NCI-H128 (cell line): ENCODE measurements around the gene BCL7B.
"Not testable (repeated sequence)": the region's sequence is repeated elsewhere in the genome, so short reads cannot be mapped to it uniquely, and the experiment has no call there.

Experiments used
- DNase-seq: peaks from one replicate; lab custom pipeline; 2025; ENCODE audit not compliant: unreplicated experiment; lab: John Stamatoyannopoulos, UW

The BCL7B gene

DNA sequence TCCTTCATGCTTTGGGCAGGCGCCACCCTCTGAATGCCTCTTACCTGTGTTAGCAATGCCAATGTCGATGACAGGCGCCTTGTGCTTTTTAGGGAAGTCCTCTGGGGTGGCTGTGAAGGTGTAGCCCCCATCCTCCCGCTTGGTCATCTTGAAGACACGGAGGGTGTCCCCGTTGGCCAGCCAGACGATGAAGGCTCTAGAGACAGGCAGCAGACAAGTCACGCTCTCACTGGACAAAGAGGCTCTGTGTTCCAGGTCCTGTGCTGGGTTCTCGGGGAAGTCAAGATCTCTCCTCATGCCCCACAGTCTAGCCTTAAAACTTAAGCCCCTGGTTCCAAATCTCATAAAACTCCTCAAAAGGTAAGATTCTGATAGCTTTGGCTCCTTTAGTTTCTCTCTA is 15.8 kb upstream of the BCL7B start:
- DNase-seq: no peak

DNA sequence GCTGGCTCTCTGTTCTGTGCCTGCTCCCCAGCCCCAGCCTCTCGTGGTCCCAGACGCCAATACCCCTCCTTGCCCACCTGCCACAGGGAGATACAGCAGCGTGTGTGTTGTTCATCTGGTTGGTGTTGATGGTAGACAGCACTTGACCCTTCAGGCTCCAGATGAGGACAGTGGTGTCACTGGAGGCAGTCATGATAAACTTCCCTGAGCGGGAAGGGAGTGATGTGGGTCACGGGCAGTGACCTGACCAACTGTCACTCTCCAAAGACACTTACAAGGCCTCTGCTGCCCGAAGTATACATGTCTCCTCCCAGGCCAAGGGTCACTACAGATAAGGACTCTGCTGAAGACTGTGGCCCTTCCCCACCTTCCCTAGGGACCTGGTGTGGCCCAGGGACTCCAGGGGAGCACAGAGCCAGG is 15.3 kb upstream of the BCL7B start:
- no peak for DNase-seq

DNA sequence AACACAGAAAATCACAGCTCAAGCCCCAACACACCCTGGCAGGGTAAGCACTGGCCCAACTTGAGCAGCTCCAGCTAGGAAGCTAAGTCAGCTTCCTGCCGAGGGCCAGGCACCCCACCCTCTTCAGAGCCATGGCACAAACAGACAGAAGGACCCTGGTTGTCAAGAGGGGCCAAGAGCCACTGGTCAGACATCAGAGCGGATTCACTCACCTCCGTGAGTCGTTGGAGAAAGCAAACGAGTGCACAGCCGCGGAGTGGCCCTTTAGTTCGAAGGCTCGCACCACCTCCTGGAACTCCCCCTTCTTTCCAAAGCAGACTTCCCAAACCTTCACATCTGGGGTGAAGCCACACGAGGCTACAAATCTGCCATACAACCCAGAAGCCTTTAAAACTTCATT is 13.5 kb upstream of the BCL7B start:
- DNase-seq: no peak

DNA sequence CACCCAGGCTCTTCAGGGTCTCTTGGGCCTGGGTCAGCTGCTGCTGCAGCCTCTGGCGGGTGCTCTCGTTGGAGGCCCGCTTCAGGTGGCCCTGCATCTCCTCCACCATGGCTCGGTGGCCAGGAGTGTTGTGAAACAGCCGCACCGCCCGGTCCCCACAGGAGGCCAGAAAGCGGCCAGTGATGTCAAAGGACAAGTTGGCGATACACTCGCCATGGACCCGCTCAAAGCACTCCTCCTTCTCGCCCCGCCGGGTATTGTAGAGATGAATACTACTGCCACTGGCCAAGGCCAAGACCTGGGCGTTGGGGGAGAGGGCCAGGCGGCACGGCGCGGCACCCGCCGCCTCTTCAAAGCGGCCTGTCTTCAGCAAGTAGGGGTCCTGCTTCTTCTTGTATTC is 13.0 kb upstream of the BCL7B start:
- DNase-seq: no peak

DNA sequence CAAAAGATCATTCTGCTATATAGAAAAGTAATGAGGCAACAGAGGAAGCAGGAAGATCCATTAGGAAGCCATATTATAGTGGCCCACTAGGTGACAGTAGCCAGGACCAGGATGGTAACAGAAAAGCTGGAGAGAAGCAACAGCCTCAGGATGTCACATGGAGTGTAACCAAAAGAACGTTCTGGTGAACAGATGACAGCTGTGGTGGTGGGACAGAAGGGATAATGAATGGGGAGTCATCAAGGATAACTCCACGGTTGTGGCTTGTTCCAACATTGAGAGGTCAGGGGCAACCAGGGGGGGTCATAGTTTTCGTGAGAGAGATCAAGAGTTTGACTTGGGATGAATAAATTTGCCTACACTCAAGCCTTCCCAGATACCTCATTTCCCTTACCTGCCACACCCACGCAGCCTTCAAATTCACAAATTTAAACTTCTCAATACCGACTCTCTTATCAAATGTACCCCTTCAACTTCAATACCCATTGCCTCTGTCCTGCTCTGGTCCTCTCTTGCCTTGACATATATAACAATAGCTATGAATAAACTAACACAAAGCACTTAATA is 11.6 kb upstream of the BCL7B start:
- DNase-seq: no peak

DNA sequence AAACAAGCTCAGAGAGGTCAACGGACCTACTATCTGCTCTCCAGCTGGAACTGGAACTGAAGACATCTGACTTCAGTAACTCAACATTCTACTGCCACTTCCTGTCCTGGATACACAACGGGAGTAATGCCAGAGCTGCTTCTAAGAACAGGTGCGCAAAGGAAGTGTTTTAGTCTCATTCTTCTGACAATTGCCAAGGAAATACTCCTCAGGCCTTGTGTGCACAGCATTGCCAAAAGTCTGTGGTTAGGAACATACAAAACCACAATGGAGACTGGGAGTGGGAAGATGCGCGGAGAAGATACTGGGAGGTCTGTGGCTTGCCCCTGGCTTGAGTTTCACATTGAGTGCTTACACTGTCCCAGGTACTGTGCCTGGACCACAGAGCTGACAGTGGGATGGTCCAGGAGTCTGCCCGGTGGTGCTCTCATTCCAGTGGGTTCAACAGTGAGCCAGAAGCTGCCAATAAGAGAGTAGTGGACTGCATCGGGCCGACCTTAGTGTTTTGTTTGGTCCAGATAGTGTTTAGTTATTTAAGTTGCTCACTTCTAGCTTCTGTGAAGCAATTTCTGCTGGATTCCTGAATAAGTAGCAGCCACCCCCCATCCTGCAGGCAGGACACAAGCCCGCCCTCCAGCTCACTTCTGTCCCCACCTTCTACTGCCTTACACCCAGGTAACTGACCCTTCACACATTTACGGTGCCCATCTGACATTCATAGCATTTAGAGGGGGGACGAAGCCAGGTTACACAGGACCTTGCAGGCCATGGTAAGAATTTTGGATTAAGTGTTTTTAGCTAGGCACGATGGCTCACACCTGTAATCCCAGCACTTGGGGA is 10.6 kb upstream of the BCL7B start:
- no peak for DNase-seq

DNA sequence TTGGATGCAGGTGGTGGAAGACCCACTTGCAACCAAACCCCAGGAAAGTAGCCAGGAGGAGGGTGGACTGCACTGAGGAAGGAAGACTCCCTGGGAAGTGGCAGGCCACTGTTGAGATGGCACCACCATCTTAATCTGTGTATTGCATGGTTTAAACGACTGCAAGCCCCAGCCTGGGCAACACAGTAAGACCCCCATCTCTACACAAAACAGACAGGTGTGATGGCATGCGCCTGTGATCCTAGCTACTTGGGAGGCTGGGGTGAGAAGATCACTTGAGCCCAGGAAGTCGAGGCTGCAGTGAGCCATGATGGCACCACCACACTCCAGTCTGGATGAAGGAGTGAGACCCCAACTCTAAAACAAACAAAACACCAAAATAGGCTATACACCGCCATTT is 9.7 kb upstream of the BCL7B start:
- no peak for DNase-seq

DNA sequence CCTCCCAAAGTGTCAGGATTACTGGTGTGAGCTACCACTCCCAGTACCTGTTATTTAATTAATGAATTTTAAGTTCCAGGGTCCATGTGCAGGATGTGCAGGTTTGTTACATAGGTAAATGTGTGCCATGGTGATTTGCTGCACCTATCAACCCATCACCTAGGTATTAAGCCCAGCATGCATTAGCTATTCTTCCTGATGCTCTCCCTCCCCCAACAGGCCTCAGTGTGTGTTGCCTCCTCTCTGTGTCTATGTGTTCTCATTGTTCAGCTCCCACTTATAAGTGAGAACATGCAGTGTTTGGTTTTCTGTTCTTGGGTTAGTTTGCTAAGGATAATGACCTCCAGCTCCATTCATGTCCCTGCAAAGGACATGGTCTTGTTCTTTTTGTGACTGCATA is 8.9 kb upstream of the BCL7B start:
- not testable (repeated sequence) for DNase-seq

DNA sequence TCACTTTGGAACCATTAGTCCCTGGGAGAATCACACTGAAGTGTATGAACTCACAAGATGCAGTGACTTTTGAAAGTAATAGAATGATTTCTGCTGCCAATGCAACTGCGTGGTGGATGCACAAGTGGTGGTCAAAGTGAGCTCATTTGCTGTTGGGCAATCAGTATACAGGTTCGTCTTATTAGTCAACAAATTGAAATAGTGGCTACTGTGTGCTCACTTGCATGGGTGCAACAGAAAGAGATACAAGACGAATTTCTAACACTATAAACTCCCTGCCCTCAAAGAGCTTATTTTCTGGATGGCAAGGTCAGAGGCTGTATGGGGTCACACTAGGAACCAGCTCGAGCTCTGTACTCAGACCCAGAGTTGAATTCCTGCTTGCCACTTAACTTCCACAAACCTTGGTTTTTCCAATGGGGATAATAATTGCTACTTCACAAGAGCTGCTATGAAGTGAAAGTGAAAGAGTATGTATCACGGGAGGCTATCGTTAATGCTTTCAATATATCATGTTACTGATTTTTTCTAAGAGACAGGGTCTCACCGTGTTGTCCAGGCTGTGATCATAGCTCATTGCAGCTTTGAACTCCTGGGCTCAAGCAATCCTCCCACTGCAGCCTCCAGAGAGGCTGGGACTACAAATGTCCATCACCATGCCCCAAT is 8.3 kb upstream of the BCL7B start:
- no peak for DNase-seq

DNA sequence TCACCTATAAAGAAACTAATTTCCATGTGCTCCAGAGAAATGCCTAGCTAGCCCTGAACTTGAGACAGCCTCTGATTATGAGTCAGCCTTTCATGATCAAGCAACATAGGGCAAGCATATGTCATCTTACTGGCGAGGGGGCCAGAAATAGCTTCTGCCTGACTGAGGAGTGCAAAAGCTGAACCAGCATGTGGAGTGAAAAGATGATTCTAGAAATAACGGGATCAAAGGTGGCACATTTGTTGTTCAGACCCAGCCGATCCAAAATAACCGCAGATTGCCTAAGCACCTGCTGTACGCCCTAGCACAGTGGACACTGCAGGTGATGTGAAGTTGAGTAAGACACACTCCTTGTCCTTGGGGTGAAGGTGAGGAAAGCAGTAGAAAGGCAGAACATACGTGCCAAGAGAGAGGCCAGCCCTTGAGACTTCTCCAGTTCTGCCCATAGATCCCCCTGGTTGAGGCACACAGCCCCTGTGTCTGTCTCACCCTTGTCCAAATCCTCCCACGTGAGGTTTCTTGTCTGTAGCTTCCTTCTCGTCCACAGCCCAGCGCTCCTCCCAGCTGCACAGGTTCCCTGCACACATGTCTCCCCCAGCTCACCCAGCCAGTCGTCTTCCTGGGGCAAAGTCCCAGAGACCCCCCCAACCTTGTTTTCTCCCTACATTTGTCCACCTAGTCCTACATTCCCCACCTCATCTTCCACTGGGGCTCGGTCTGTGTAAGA is 2.8 kb upstream of the BCL7B start:
- no peak for DNase-seq

DNA sequence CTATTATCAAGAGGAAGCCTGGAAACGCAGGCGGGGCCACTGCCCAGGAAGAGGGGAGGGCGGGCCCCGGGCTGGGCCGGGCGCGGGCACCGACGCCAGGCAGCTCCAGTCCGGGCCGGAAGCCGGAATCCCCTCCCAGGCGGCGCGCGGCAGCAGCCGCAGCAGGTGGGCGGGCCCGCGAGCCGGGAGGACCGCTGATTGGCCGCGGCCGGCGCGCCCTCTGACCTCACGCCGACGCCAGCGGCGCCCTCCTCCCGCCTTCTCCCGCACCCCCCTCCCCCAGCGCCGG is 438 bp downstream of the BCL7B start:
- peak; percentile 79 for DNase-seq

DNA sequence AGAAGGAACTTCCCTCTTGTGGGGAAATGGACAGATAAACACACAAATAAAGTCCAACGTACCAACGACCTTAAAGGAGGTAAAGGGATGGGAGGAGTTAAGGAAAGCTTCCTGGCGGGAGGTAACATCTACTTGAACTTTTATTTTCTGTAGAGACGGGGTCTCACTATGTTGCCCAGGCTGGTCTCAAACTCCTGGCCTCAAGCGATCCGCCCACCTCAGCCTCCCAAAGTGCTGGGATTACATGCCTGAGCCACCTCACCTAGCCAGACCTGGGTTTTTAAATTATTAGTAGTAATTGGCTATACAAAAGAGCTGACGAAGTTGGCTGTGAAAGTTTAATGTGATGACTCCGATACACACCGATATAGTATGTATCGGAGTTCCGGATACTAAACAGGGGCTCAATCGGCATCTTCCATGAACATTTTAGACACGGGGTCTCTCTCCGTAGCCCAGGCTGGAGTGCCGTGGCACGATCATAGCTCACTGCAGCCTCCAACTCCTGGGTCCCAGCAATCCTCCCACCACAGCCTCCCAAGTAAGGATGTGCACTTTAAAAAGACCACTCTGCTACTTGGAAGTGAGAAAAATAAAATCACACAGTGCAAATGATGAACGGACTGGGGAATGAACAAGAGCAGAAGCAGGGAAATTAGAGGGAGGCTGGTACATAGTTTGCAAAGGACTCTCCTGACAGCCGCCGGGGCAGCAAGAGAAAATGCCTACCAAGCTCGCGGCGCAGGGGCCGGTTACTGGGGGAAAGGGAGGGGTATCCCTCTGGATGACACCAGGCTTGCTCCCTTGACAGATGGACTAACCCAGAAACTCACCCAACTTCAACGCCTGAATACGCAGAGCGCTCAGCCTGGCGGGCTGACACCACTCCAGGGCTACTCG is 1.0 kb downstream of the BCL7B start:
- DNase-seq: no peak

DNA sequence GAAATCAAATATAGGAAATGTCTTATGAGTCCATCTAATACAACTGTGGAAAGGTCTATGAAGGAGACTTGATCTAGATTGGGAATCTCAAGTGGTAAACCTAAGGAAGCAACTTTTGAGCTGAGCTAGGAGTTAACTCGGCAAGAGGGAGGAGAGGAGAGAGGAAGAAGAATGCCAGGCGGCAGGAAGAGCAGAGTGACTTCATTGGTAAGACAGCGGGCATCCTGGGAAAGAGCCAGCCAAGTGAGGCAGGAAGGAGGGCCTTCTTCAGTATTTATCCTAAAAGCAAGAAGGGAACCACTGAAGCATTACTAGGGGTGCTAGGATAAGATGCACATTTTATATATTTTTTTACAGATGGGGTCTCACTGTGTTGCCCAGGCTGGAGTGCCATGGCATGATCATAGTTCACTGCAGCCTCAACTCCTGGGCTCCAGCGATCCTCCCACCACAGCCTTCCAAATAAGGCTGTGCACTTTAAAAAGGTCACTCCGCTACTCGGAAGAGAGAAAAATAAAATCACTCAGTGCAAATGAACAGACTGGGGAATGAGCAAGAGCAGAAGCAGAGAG is 2.0 kb downstream of the BCL7B start:
- no peak for DNase-seq

DNA sequence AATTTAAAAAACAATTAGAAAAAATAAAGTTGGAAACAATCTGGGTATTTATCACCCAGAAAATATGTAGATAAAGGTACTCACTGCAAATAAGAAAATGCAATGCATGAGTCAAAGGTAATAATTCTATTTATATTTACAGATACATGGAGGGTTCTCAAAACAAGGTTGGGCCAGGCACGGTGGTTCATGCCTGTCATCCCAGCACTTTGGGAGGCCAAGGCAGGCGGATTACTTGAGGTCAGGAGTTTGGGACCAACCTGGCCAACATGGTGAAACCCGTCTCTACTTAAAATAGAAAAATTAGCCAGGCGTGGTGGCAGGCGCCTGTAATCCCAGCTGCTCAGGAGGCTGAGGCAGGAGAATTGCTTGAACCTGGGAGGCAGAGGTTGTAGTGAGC is 7.4 kb downstream of the BCL7B start:
- DNase-seq: not testable (repeated sequence)

DNA sequence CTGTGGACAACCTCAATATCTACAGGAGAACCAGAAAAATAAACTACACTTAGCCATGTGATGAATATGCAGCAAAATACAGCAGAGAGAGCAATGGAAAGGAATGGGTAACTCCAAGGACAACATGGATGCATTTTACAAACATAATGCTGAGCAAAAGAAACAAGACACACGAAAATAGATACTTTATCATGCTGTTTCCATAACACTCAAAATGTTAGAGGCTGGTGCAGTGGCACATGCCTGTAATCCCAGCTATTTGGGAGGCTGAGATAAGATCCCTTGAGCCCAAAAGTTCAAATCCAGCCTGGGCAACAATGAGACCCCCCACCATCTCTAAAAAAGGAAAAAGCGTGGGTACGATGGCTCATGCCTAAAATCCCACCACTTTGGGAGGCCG is 8.3 kb downstream of the BCL7B start:
- DNase-seq: no peak

DNA sequence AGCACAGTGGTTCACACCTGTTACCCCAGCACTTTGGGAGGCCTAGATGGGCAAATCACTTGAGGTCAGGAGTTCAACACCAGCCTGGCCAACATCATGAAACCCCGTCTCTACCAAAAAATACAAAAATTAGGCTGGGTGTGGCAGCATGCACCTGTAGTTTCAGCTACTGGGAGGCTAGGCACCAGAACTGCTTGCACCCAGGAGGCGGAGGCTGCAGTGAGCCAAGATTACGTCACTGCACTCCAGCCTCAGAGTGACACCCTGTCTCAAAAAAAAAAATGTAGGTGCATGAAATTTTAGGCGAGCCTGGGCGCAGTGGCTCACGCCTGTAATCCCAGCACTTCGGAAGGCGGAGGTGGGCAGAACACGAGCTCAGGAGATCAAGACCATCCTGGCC is 9.6 kb downstream of the BCL7B start:
- DNase-seq: no peak

DNA sequence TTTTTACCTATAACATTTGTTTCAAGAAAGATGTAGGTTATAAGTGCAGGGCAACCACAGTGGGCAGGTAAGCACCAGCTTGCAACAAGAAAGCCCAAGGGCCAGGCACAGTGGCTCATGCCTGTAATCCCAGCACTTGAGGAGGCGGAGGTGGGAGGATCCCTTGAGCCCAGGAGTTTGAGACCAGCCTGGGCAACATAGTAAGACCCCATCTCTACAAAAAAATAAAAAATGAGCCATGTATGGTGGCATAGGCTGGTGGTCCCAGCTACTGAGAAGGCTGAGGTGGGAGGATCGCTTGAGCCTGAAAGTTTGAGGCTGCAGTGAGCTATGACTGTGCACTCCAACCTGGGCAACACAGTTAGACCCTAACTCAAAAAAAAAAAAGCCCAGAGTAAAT is 12.8 kb downstream of the BCL7B start:
- no peak for DNase-seq

DNA sequence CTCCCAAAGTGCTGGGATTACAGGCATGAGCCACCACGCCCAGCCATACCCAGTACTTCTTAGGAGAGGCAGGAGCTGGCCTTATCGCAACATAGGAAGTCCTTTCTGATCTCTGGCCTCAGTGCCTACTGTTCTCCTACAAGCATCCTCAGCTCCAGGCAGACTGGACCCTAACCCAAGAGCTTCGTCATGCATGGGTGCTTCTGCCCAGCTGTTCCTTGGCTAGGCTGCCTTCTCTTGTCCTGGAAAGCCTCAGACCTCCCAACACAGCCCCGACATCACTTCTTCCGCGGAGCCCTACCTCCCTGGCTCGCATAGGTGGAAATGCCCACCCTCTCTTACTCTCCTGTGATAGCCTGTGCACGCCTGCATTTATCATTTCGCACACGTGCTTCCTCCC is 15.8 kb downstream of the BCL7B start:
- no peak for DNase-seq

DNA sequence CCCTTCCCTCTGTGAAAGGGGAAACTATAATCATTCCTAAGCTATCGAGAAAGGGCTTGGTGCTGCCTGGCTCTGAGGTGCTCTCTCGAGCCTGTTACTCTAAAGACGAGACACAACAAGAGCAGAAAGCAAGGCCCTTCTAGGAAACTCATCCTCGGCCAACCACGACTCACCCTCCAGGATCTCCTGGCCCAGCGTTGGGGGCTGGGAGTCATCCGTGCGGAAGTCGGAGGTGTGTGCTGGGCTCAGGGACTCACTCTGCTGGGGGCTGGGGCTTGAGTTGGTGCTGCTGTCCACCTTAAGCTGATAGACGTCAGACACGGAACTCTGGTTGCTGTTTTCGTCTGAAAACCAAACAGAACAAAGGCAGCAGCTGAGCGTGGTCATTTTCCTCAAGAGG is 17.8 kb downstream of the BCL7B start:
- no peak for DNase-seq

DNA sequence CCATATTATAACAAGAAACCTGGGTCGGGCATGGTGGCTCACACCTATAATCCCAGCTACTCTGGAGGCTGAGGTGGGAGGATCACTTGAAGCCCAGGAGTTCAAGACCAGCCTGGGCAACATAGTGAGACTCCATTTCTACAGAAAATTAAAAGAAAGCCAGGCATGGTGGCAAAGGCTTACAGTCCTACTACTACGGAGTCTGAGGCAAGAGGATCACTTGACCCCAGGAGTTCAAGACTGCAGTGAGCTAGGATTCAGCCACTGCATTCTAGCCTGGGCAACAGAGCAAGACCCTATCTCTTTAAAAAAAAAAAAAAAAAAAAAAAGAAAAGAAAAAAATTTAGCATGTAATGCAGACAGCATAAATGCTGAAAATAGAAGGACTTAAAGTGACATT is 19.0 kb downstream of the BCL7B start:
- DNase-seq: not testable (repeated sequence)

DNA sequence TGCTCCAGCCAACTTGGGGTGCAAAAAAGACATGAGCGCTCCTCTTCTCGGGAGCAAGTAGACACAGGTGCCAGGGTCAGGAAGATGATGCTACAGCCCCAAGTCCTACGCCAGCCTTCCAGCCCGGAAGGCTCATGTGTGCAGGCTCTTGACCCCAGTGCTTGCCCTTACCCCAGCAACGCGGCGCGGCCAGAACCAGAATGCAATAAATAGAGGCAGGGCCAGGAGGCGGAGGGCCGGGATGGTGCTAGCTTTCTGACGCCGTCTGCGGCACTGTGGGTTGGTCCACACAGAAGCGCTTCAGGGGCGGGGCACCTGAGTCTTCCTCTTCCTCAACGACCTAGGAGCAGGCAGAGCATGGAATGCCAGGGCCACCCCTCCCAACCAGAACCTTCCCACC is 20.4 kb downstream of the BCL7B start:
- no peak for DNase-seq
